Sciatic nerve (tissue), 2 donors: ENCODE results near the gene PBX1. TPM values are rescaled to one million over a fixed set of nuclear protein-coding genes. Genes with fewer than 3 reads are reported as not detected.

Experiments
- ATAC-seq: fragments of 200-7000 bp; cut with Tn5 transposase; one replicate; pipeline ENCODE4 v1.9.1; 2020; ENCODE audit warnings: mild to moderate bottlenecking, moderate library complexity
- DNase-seq: peaks from one replicate; pipeline ENCODE4 v3.0.0-alpha.2; 2020; ENCODE audit warnings: low spot score
- intact Hi-C: fragments of 100-400 bp; cut with DNase I; formaldehyde crosslinking; loops from one replicate; pipeline ENCODE4 v1.14.2; 2022
- total RNA-seq: library from RNA; stranded (reverse); fragmentation: NEBNext Ultra II Directional; extraction: Animal tissue kit (Norgen Biotek cat#: 25700); gene quantifications from one replicate; pipeline ENCODE4 v1.2.1, GENCODE V29; 2021
- donor health status: DM: no; HTN: no; CAD: no.
- donor health status: DM: no; HTN: no; CAD: no.

PBX1 gene
- total RNA-seq, 1 donor from 2014 or later: 72.9 TPM

DNA sequence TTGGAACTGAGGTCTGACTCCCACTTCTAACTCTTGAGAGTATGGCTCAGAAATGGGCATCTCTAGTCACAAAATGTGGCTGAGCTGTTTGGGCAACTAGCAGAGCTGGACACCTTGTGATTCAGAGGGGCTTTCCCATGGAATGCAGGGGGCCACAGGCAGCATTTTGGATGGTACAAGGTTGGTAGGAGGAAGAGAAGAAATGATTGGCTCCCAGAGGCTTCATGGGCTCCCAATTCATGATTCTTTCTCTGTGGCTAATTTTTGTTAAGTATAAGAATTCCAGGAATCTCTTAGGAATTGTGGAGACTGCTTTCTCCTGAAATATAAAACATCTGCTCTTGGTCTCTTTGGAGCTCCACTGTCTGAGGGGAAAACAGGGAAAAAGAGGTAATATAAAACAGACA, 49.7 kb downstream of the PBX1 start:
- ATAC-seq: peak; percentile 43
- DNase-seq: no peak
- intact Hi-C loops: no loop called here

DNA sequence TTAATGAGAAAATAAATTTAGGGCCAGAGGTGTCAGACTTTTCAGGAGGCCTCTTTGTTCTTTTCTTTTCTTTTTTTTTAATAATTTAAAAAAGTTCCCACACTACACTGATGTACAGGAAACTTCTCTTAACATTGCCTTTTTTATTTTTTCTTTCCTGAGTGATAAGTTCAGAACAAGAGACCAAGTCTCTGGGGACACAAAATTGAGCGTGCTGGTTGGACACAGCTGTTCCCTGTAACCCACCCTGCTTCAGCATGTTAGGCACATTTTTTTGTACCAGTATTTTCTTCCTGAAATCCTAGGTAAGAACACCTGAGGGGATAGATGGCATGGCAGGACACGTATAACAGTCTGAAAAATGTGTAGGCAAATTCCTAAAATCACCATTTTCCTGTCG, 50.1 kb downstream of the PBX1 start:
- intact Hi-C loops: no loop called here

DNA sequence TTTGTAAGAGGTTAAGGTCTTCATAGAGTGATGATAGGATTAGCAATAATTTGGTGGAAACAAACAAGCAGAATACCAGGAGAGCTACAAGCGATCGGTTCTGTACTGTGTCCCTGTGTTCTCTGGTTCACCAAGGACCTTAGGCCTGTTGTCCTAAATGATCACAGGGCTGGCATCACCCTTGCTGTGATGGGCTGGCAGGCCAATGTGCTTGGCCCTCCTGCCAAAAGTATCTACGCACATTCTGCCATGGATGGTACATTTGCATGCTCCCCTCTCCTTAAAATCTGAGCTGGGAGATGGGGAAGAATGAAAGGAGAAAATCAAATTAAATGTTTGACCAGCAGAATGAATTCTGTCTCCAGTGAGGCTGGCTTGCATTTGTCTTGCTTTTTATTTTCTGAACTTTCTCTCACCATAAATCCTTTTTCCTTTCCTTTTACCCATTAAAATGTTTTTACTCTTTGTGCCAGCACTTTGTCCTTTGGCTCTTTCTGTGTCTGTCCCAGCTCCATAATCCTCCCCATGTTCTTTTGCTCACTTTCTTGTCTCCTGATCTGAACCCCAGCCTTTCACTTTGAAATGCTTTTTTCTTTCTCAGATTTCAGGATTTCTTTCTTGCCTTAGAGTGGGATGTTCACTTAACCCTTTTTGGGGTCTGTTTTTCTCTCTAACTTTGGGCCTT, 51.7 kb downstream of the PBX1 start:
- intact Hi-C loops: no loop called here
- no peak for DNase-seq
- peak; percentile 52 for ATAC-seq

More for the DNA sequence above, 50.1 kb downstream of the PBX1 start:
- no peak for ATAC-seq
- no peak for DNase-seq

DNA sequence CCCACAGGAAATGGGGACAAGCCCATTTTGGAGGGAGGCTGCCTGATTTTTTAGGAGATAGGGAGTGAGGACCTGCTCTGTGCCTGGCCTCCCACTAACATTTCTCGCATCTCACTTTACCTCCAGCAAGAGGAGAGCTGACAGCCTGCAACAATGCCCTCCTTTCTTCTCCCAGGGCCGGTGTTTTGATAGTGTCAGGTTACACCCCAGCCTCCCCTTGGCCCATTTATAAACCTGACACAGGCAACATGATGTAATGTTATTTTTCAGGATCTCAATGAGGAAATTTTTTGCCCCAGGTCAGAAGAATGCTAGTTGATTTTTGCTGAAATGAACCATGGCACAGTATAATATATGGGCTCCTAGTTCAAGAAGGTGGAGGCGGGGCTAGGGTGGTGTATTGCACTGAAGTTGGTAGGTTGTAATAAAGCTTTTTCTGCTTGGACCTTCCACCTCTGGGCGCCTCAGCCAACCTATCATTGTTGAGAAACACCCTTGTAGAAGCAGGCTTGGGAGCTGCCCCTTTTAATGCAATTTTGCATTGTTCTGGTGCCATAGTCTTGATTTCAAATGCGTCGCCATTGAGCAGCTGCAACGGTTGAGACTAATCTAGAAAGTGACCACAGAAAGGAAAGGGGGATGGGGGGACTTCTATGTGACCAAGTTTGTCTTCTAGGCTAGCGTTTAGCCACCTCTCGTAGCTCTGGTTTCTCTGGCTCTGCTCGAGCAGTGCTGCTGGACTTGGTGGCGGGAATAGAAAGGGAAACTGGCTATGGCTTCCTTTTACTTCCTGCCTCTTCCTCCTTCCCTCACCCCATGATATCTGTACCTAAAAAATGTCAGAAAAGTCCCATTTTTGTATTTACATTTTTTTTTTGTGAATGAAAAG, 53.0 kb downstream of the PBX1 start:
- ATAC-seq (peak; percentile 83), DNase-seq (no peak)
- intact Hi-C loops: no loop called here

DNA sequence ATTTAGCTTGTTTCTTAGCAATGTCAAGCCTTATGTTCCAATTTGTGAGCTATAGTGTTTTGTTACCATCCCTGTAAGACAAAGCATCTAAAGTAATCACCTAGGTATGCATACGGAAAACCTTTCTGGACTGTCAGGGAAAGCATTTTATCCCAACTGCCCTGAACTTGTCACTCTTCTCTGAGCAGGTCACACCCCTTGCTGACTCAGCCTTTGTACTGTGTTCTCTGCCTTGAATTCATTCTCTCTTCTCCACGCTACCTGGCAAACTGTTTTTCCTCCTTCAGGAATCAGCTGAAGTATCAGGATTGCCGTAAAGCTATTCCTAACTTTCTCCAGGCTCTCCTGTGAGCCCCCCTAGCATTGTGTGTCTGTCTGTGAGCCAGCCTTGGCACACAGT, 54.2 kb downstream of the PBX1 start:
- ATAC-seq (no peak), DNase-seq (no peak)
- intact Hi-C loops: no loop called here

DNA sequence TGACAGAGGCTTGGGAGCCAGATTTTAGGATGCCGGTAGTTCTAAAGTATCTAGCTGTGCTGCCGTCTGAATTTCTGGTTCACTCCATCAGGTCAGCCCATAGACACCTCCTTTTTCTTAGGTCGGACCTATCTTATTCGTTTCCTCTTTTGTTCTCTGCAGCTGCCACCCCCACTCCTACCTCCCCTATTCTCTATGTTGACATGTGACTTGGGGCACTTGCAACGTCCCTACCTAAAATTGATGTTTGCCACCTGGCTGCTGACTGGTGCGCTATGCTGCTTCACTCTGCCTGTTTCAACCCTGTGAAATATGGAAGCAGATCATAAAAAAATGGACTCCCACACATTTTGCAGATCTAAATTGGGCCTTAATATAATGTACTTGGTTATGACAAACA, 55.3 kb downstream of the PBX1 start:
- ATAC-seq (no peak), DNase-seq (no peak)
- intact Hi-C loops: no loop called here

DNA sequence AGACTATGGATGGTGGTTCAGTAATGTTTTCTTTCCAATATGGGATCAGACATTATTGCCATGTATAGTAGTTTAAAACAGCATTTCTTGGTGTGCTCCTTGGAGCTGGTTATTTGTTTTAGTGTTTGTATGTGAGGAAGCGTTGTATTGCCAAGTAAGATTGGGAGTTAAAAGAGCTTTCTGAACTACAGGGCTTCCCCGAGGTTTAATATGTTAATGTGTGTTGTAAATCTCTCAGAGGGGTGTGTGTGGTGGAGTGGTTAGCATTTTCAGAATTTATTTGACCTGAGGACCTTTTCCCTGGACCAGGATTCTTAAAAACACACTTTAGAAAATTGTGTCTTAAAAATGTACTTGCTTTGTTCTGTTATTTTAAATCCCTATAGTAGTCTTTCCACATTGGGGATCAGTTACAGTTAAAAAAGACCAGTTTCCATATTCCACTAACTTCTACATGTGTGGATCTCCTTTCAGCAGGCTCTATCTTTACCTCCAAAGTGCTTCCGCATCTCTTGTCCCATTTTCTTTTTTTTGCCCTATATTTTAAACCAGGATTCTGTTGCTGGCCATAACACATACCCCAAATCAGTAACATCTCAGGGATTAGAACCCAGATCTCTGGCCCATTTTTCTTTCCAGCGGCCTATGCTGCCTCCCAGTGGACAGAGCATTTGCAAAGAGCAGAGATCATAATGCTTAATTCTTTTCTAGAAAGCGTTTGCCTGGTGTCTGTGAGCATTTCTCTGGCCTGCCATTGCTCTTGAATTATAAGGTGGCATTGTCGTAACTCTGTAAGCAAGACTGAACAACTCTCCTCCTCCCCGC, 58.6 kb downstream of the PBX1 start:
- ATAC-seq (peak; percentile 64), DNase-seq (no peak)
- intact Hi-C loops: no loop called here

DNA sequence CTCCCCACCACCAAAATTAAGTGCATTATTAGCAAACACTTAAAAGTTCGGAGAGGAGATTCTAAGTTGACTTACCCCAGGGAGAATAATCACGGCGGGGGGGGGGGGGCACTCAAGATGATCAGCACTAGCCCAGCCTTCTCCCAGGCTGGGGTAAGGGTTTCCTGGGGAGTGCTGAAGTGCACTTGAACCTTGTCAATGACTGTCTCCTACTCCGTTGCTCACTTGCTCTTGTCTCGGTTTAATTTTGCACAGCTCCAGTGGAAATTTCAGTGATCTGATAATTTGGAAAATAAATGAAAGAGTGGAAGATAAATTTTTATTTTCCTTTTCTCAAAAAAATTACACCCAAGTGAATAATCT, 59.2 kb downstream of the PBX1 start:
- ATAC-seq: no peak
- no peak for DNase-seq
- intact Hi-C loops: no loop called here

DNA sequence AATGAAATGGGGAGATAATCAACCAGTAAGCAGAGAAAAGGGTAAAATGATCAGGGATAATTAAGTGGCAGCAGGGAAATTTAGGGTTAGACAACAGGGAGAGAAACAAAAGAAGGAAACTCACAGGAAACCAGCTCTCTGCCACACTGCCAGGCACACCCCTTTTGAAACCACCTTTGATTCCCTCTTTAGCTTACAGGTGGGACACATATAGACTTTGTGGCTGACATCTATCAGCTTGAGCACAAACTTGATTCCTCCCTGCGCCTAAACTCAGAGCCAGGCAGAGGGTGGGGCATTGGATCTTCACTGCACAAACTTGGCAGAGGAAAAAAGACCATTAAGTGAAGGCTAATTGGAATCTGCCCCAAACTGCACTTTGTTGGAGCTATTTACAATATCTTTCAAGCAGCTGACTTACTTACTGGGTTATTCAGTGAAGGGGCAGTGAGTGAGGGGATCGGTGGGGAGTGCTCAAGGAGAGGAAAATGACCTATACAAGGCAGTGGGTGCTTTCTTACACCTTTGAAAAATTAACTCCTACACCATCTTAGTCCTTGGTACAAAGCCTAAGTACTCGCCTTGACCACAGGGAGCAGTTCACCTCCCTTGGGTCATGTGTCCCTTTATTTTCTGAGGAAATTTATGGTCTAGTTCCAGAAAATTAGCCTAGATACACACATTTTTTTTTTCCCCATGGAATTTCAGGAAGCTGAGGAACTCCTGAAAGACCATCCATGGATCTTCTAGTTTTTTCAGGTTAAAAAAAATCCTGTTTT, 60.2 kb downstream of the PBX1 start:
- DNase-seq (no peak), ATAC-seq (no peak)
- intact Hi-C loops: no loop called here

DNA sequence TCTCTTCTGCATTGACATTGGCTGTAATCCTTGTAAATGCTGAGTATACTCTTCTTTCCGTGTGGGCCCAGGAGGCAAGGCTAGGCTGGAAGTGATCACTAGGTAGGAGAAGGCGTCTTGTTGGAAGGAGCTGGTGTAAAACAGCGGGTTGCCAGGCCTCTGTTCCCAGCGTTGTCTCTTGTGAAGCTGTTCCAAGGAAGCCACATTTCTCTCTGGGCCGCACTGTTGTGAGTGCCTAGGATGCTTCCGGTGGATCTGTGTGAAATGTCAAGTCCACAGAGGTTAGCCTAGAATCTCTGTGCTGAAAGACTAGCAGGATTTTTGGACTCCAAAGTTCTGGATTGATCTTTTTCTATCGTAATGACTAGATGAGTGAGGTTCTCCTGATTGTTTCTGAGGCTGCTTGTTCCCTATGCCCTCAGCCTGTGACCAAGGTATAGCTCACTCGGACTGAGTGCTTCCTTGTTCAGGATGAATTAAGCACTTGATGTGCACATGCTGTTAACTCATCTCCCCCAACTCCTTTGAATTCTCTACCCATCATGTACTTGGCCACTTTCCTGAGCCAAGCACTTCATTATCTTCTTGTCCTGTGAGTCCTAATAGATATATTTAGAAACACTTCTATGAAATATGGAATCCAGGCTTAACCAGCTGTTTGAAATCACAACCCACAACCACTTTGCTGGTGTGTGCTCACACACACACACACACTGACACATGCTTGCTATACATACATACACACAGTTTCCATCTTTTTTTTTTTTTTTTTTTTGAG, 63.3 kb downstream of the PBX1 start:
- no peak for DNase-seq
- intact Hi-C loops: no loop called here
- ATAC-seq: peak; percentile 48

DNA sequence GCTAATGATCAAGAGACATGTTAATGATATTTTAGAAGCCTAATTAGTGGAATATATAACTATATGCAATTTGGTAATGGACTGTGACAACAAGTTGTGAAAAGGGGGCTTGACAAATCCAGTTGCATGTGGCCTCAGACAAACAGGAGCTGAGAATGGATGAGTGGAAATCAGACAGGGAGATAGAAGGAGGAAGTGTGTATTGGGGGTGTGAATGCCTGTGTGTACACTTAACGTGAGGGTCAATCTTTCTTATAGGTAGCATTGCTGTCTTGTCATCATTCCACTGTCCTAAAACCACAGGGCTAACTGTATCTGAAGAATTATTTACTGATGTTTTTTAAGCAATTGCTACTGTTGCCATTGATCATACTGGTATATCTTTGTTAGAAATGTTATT, 64.8 kb downstream of the PBX1 start:
- ATAC-seq (no peak), DNase-seq (no peak)
- intact Hi-C loops: no loop called here

DNA sequence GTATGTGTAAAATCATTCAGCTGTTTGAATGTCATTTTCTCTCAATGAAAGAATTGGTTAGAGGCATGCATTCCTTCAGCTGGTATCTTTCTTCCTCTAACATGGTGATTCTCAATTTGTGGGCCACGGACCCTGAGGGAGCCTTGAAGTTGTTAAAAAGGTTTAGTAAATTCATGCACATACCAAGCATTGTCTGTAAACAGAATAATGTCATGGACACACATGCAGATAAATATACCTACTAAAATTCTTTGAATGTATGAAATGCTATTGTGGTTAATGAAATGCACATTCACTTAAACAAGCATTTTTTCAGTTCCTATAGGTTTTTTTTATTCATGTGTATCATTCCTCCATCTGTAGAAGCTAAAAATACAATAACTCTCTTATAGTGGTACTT, 65.4 kb downstream of the PBX1 start:
- intact Hi-C loops: no loop called here
- DNase-seq (no peak), ATAC-seq (no peak)

DNA sequence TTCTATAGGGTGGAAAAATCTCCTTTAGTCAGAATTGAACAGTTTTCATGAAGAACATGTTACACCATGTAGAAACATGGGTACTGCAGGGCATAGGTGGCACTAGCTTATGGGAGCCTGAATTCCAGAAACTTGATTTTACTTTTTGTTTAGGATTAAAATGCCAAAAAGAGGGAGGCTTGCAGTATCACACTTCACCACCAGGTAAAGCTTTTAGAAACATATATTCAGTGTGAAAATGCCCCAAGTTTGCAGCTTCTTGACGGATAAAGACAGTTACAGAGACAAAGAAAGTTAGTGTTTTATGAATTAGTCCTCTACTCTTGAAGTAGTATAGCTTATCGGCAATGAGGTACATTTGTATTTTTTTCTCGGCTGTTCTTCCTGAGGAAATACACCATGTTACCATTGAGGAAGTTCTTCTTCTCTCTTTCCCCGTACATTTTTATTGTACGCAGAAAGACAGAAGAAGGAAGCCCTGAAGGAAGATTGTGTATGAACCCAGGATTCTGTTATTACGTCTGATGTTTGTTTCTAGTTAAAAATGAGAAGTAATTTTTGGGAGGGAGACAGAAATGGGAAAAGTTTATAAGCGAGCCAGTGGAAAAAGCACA, 66.1 kb downstream of the PBX1 start:
- ATAC-seq (no peak), DNase-seq (no peak)
- intact Hi-C loops: no loop called here

DNA sequence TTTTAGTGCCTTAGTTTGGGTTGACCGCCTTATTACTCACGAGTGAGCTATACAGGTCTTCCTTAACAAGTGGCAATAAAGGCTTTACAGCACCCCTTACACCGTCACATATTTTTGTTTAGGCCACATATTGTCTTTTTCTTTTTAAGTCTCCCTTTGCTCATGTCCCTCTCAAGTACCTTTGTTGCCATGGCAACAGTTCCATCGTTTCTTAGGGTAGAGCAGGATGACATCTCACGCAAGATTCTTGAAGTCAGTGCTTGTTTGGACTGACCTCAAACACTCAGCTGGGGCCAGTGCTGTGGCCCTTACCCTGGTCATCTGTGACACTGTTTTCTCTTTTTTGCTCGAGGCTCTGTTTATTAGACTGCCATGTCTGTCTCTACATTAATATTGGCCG, 69.8 kb downstream of the PBX1 start:
- ATAC-seq: no peak

DNA sequence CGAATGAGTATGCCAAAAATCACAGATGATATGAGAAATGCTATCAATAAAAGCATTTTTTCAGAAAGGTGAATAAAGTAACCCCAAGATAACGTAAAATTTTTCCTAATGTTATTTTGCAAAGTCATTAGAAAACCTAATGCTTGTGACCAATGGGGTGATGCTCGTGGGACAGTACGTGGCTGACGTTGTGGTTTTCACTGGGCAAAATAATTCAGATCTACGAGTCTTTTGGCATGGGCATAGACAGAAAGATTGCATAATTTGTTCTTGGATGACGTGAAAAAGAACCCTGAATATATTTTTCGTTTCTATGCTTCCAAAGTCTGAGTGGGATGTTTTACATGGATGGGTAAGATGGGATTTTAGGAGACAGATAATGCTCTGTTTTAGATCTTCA, 71.0 kb downstream of the PBX1 start:
- ATAC-seq (peak; percentile 60), DNase-seq (no peak)
- intact Hi-C loops: no loop called here

More for the DNA sequence above, 69.8 kb downstream of the PBX1 start:
- intact Hi-C loops: no loop called here
- no peak for DNase-seq

DNA sequence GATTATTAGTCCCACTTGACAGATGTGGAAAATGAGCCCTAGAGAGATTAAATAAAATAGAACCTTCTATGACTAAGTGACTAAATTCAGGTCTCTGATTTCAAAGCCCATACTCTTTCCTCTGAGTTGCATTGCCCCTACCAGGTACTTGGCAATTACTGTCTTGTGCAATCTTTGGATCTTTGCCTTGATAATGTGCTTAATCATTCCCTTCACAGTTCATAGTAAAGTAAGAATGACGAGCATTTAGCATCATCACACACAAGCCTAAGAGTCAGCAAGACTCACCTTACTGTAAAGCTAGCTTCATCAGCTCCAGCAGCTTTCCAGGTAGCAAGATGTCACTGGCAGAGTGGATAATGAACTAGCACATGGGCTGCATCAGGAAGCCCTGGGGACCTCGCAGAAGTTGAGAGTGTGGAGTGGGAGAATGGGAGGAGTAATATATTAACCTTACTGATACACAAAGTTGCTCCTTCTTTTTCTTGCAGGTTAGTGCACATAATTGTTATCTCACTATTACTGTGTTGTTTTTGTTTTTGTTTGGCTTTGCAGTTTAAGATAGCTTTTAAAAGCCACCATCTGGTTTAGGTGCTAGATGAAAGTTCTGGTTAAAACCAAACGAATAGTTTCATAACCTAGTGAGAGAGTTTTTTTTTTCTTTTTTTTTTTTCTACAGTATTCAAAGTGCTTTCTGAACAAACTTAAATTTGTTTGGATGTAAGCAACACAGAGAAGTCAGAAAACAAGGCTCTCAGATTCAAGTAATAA, 71.8 kb downstream of the PBX1 start:
- DNase-seq: no peak
- intact Hi-C loops: no loop called here
- peak; percentile 19 for ATAC-seq

DNA sequence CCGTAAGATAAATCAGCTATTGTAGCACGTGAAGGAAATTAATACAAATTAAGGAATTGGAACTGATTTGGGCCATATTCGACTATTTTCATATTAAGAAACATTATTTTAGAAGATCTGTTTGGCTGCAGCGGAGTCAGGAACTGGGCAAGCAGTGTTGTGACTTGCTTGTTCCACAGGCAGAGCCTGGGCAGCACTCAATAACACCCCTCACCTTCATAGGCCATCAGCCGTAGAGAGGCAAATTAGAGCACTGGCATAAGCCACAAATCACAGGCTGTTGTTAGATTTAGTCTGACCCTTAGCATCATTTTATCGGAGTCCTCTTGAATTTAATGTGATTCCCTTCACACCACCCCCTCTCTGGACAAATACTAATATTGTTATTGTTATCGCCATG, 72.8 kb downstream of the PBX1 start:
- ATAC-seq (no peak), DNase-seq (no peak)
- intact Hi-C loops: no loop called here
